K562 (cell line): Measurements from ENCODE around the gene NABP2. TPM values are rescaled to one million over a fixed set of nuclear protein-coding genes. Genes with fewer than 3 reads are reported as not detected.
A peak's percentile ranks its signal among the peaks of the same experiment; 100 is the strongest.

Experiments
- ATAC-seq: fragments of 200-7000 bp; cut with Tn5 transposase; 3 replicates; pipeline ENCODE4 v1.9.1; 2020; ENCODE audit warnings: moderate library complexity
- BruUV-seq: library from RNA; stranded (reverse); fragments of 400-500 nt; replicated peaks from 2 replicates; lab custom pipeline; 2021; lab: Mats Ljungman, UMichigan
- CTCF ChIA-PET: fragments of 300-600 bp; formaldehyde crosslinking; extraction: SDS; loops from one replicate; lab custom pipeline; 2021; ENCODE audit warnings: low intra/inter-chr PET ratio; lab: Yijun Ruan, JAX
- POLR2A ChIA-PET: fragments of 300-600, 350-650 bp; sonication (Branson Sonifier 250); formaldehyde crosslinking; extraction: SDS; loops from one replicate; lab custom pipeline; 2021; ENCODE audit warnings: antibody characterized with exemption, inconsistent platforms; lab: Yijun Ruan, JAX
- DNase-seq, 4 experiments: peaks; one replicate each; pipeline versions ENCODE4 v3.0.0 to v3.0.0-alpha.2; 2011 to 2018; ENCODE audit warnings: low spot score in 3 of 4, mixed read lengths in 3 of 4; ENCODE audit errors: extremely low read depth in 1 of 4
- FAIRE-seq: peaks from 2 replicates; lab custom pipeline; 2011; peaks lifted over from hg19 to GRCh38; lab: Jason Lieb, UNC
- H2AFZ ChIP-seq: 2 replicates; pipeline ENCODE4 v1.6.0; 2011; ENCODE audit warnings: low read depth, low read length, control low read depth, inconsistent platforms
- H3K27ac ChIP-seq: fragments of 200-600 bp; 3 replicates; pipeline ENCODE4 v1.8.0; 2011; ENCODE audit warnings: low read depth, mild to moderate bottlenecking, control low read depth, inconsistent platforms, low read length, moderate library complexity, mixed read lengths; ENCODE audit errors: extremely low read depth
- H3K27me3 ChIP-seq, 2 experiments: fragments of 300-600 bp in 1 of 2; 2 replicates in 1 of 2; 3 replicates in 1 of 2; pipeline versions ENCODE4 v1.6.0 to v1.8.0; 2011; ENCODE audit warnings: inconsistent platforms in 2 of 2, low read length in 2 of 2, mild to moderate bottlenecking in 1 of 2, mixed read lengths in 1 of 2, moderate library complexity in 1 of 2; ENCODE audit not compliant: control insufficient read depth in 2 of 2, insufficient read depth in 2 of 2
- H3K36me3 ChIP-seq: fragments of 300-600 bp; 3 replicates; pipeline ENCODE4 v1.8.0; 2011; ENCODE audit warnings: mild to moderate bottlenecking, low read length, inconsistent platforms; ENCODE audit not compliant: control insufficient read depth, insufficient read depth
- H3K4me1 ChIP-seq, 2 experiments: fragments of 200-600 bp in 1 of 2; replicated peaks in 1 of 2; 2 replicates in 1 of 2; 3 replicates in 1 of 2; pipeline versions ENCODE4 v1.5.1 to v1.8.0; 2011; ENCODE audit warnings: inconsistent platforms in 2 of 2, low read length in 2 of 2, mild to moderate bottlenecking in 1 of 2, mixed read lengths in 1 of 2, moderate library complexity in 1 of 2; ENCODE audit not compliant: control insufficient read depth in 2 of 2, insufficient read depth in 2 of 2
- H3K4me2 ChIP-seq: 2 replicates; pipeline ENCODE4 v1.6.1; 2011; ENCODE audit warnings: low read length, control low read depth, inconsistent platforms, mixed read lengths; ENCODE audit not compliant: insufficient read depth
- H3K4me3 ChIP-seq: fragments of 200-600 bp; sonication (generic), shearing (Covaris generic); 2 replicates; pipeline ENCODE4 v1.5.1; 2016; ENCODE audit warnings: control low read depth, inconsistent platforms
- H3K79me2 ChIP-seq: fragments of 200-600 bp; 3 replicates; pipeline ENCODE4 v1.8.0; 2011; ENCODE audit warnings: low read length, inconsistent platforms; ENCODE audit not compliant: control insufficient read depth, insufficient read depth
- H3K9ac ChIP-seq, 2 experiments: 2 replicates each; pipeline versions ENCODE4 v1.6.0 to v1.6.1; 2011; ENCODE audit warnings: low read depth in 2 of 2, low read length in 2 of 2, control low read depth in 1 of 2, inconsistent platforms in 1 of 2, mild to moderate bottlenecking in 1 of 2, mixed read lengths in 1 of 2; ENCODE audit not compliant: insufficient read depth in 1 of 2
- H3K9me1 ChIP-seq: one replicate; pipeline ENCODE4 v1.6.0; 2011; ENCODE audit warnings: inconsistent platforms, mild to moderate bottlenecking, low read length, moderate library complexity; ENCODE audit not compliant: control insufficient read depth, insufficient read depth
- H3K9me3 ChIP-seq: replicated peaks from 2 replicates; pipeline ENCODE4 v1.5.1; 2011; ENCODE audit warnings: low read depth, low read length, inconsistent platforms; ENCODE audit not compliant: control insufficient read depth, insufficient read depth
- H4K20me1 ChIP-seq: replicated peaks from 2 replicates; pipeline ENCODE4 v1.6.1; 2011; ENCODE audit warnings: low read length, inconsistent platforms, mixed read lengths; ENCODE audit not compliant: control insufficient read depth, insufficient read depth
- CEBPG ChIP-seq, 3 experiments: fragments of 200-800 bp in 1 of 3; sonication (Bioruptor generic) in 1 of 3; sonication (generic) in 1 of 3; formaldehyde crosslinking in 1 of 3; IDR thresholded peaks in 2 of 3; conservative IDR thresholded peaks in 1 of 3; 2 replicates each; pipeline versions ENCODE4 v1.6.1 to v1.8.0; 2016 to 2022; ENCODE audit warnings: missing compliant biosample characterization in 2 of 3, missing genetic modification characterization in 2 of 3, mild to moderate bottlenecking in 1 of 3, missing genetic modification reagents in 1 of 3
- HDAC3 ChIP-seq: fragments of 450-650 bp; IDR thresholded peaks from 2 replicates; pipeline ENCODE4 v1.6.1; 2018; ENCODE audit warnings: borderline replicate concordance, mild to moderate bottlenecking, moderate library complexity; ENCODE audit not compliant: partially characterized antibody
- POLR2A ChIP-seq: fragments of 450-650 bp; conservative IDR thresholded peaks from 2 replicates; pipeline ENCODE4 v1.6.1; 2016
- RFX1 ChIP-seq: fragments of 450-650 bp; IDR thresholded peaks from 2 replicates; pipeline ENCODE4 v1.6.1; 2016; ENCODE audit warnings: mild to moderate bottlenecking, moderate library complexity
- ZNF512 ChIP-seq: IDR thresholded peaks from 2 replicates; pipeline ENCODE4 v1.6.1; 2016; ENCODE audit warnings: missing genetic modification characterization, missing compliant biosample characterization
- ZNF592 ChIP-seq: fragments of 450-650 bp; IDR thresholded peaks from 2 replicates; pipeline ENCODE4 v1.6.1; 2017; ENCODE audit warnings: antibody characterized with exemption, mild to moderate bottlenecking
- in situ Hi-C: fragments of 300-500 bp; cut with MboI; formaldehyde crosslinking; loops from 4 replicates; pipeline ENCODE4 v1.15.0; 2018; ENCODE audit warnings: inconsistent platforms, mixed read lengths
- intact Hi-C: fragments of 100-400 bp; cut with micrococcal nuclease; formaldehyde crosslinking; loops from 2 replicates; pipeline ENCODE4 v1.14.2; 2022
- polyA plus RNA-seq, 8 experiments: library from polyadenylated mRNA; depleted of rRNA in 4 of 8; stranded (reverse) in 5 of 8; unstranded in 3 of 8; fragments of >200 nt; fragmentation: Nextera tagmentation in 2 of 8; fragmentation: Illumina TruSeq in 1 of 8; extraction: Ambion mirVana in 2 of 8; extraction: Trizol in 1 of 8; gene quantifications; 2 replicates each; pipeline versions ENCODE4 v1.2.1 to v1.2.3, GENCODE V29; 2011 to 2014; ENCODE audit warnings: inconsistent platforms in 1 of 8, missing spikeins in 1 of 8
- total RNA-seq, 7 experiments: library from RNA; depleted of rRNA in 6 of 7; stranded (reverse); fragments of >200 nt in 6 of 7; fragmentation: Illumina TruSeq in 2 of 7; extraction: Trizol in 2 of 7; gene quantifications; 2 replicates each; pipeline versions ENCODE4 v1.2.1 to v1.2.3, GENCODE V29; 2011 to 2021; ENCODE audit warnings: low replicate concordance in 1 of 7

Gene NABP2
- total and polyA plus RNA-seq, 9 of the 15 experiments (the other 6 are each of a cell fraction or from before 2014, with no cell fraction given): 11.3 to 60.6 (median 43.5) TPM

- TF ChIP-seq ZNF592 (peak; percentile 19), HDAC3 (peak; percentile 26), POLR2A (no peak), CEBPG (CRISPR knock-in tag; IDR thresholded peaks at IDR 0.05) (no peak), CEBPG (tag; conservative IDR thresholded peaks at IDR 0.05 in 1 of 2, IDR thresholded peaks at IDR 0.05 in 1 of 2) (0 out of 4 replicates have a peak, but pooled peaks of 1 of the 2 experiments have one; percentile 9)
- TF ChIP-seq, all 486 proteins: peak for 14
Measured at GRCh38 chr12:56190695-56191155, 33.4 kb upstream of the NABP2 start (continued).

- peak overlapping the region; percentile 97 for H2AFZ ChIP-seq
- no peak for FAIRE-seq
- CTCF ChIA-PET: interaction anchor here (1.1 to 2.2 kb wide), 11 partner anchors 9 to 402 kb away, joined by 3 to 31 read pairs (median 4); partner anchors contain the start of genes ANKRD52, COQ10A, NABP2 and RNF41
- H3K9ac ChIP-seq: 0 out of 4 replicates have a peak overlapping the region, but pooled peaks of 1 of the 2 experiments have one; percentile 12
- H3K4me1 ChIP-seq: peaks cover 4 to 10% of the 10 kb centered on the region in 2 experiments; a peak in 3 of 5 replicates
- POLR2A ChIA-PET: interaction anchor here (0.6 to 5.9 kb wide), 4 partner anchors 13 to 88 kb away, joined by 3 to 54 read pairs (median 3); partner anchors contain the start of genes PA2G4, RNF41 and ZC3H10
- H3K9me3 ChIP-seq: no peaks in the 10 kb centered on the region
- no peaks in the 10 kb centered on the region for H4K20me1 ChIP-seq
- TF ChIP-seq ZNF512 (tag): peak; percentile 80
- no peak for TF ChIP-seq RFX1
- TF ChIP-seq, all 486 proteins: peak for 1
- no peaks in the 10 kb centered on the region for H3K27me3 ChIP-seq
- DNase-seq (no peak), ATAC-seq (no peak)
- H3K27ac ChIP-seq: no peak overlapping the region
- in situ Hi-C loops (loop anchor here (5.0 kb wide), 2 partner anchors 65 to 275 kb away; partner anchors contain the start of genes ANKRD52 and SPRYD4), intact Hi-C loops (loop anchor here (2.0 to 5.0 kb wide), 3 partner anchors 68 to 145 kb away; no protein-coding TSS in a partner anchor)
- H3K79me2 ChIP-seq: peaks cover 21% of the 10 kb centered on the region
- H3K4me3 ChIP-seq: no peak overlapping the region
- BruUV-seq: no TSS peak
- no peak overlapping the region for H3K4me2 ChIP-seq
- H3K36me3 ChIP-seq: 0 out of 3 replicates have a peak, but pooled peaks cover 1% of the 10 kb centered on the region
- no peaks in the 10 kb centered on the region for H3K9me1 ChIP-seq
Measured at GRCh38 chr12:56192582-56192981, 31.6 kb upstream of the NABP2 start.
